K562 (cell line): ENCODE data around the gene SPAG17. TPM values are rescaled to one million over a fixed set of nuclear protein-coding genes. Genes with fewer than 3 reads are reported as not detected.
A peak's percentile ranks its signal among the peaks of the same experiment; 100 is the strongest.

Experiments
- ARID1B ChIP-seq: fragments of 450-650 bp; IDR thresholded peaks from 2 replicates; pipeline ENCODE4 v1.6.1; 2016; ENCODE audit warnings: antibody characterized with exemption, mild to moderate bottlenecking, inconsistent platforms
- C11orf30 ChIP-seq: fragments of 450-650 bp; IDR thresholded peaks from 2 replicates; pipeline ENCODE4 v1.6.1; 2016; ENCODE audit warnings: low read depth, mild to moderate bottlenecking
- CCAR2 ChIP-seq: fragments of 200-400 bp; formaldehyde crosslinking; IDR thresholded peaks from 2 replicates; pipeline ENCODE4 v1.6.1; 2017; ENCODE audit warnings: mild to moderate bottlenecking, low read depth, low read length
- GATA2 ChIP-seq: sonication (generic); formaldehyde crosslinking; IDR thresholded peaks from 2 replicates; pipeline ENCODE4 v1.4.0; 2020; ENCODE audit warnings: mild to moderate bottlenecking, missing genetic modification reagents
- HMBOX1 ChIP-seq: sonication (generic); IDR thresholded peaks from 2 replicates; pipeline ENCODE4 v1.6.1; 2016
- JUN ChIP-seq, 2 experiments: sonication (generic) in 1 of 2; formaldehyde crosslinking in 1 of 2; IDR thresholded peaks; 2 replicates each; pipeline versions ENCODE4 v1.6.1 to v1.8.0; 2012 to 2022; ENCODE audit warnings: borderline replicate concordance in 2 of 2, mild to moderate bottlenecking in 2 of 2, improper control_type of control experiment in 1 of 2, low read depth in 1 of 2, low read length in 1 of 2, missing genetic modification reagents in 1 of 2
- KLF13 ChIP-seq: fragments of 450-650 bp; IDR thresholded peaks from 2 replicates; pipeline ENCODE4 v1.6.1; 2016; ENCODE audit warnings: missing genetic modification characterization, low read depth, mild to moderate bottlenecking, missing compliant biosample characterization, moderate library complexity, borderline replicate concordance
- MTF1 ChIP-seq: fragments of 250-450 bp; sonication (Bioruptor Pico); IDR thresholded peaks from 2 replicates; pipeline ENCODE4 v1.9.0; 2021; ENCODE audit warnings: moderate library complexity, mild to moderate bottlenecking, inconsistent platforms, borderline replicate concordance
- RAD51 ChIP-seq: fragments of 450-650 bp; IDR thresholded peaks from 2 replicates; pipeline ENCODE4 v1.7.1; 2016; ENCODE audit warnings: low read depth, mild to moderate bottlenecking, borderline replicate concordance
- RBM15 ChIP-seq: fragments of 200-400 bp; formaldehyde crosslinking; IDR thresholded peaks from 2 replicates; pipeline ENCODE4 v1.6.1; 2018; ENCODE audit warnings: mild to moderate bottlenecking, low read length, moderate library complexity; ENCODE audit not compliant: insufficient read depth
- RHOXF2B ChIP-seq: fragments of 250-450 bp; sonication (Bioruptor Pico); conservative IDR thresholded peaks from 2 replicates; pipeline ENCODE4 v1.5.1; 2021
- SOX6 ChIP-seq: fragments of 450-650 bp; IDR thresholded peaks from 2 replicates; pipeline ENCODE4 v1.6.1; 2014; ENCODE audit warnings: mild to moderate bottlenecking
- TOE1 ChIP-seq, 2 experiments: fragments of 450-650 bp in 1 of 2; sonication (generic) in 1 of 2; formaldehyde crosslinking in 1 of 2; IDR thresholded peaks; 2 replicates each; pipeline versions ENCODE4 v1.7.1 to v1.8.0; 2016 to 2022; ENCODE audit warnings: borderline replicate concordance in 2 of 2, mild to moderate bottlenecking in 2 of 2, antibody characterized with exemption in 1 of 2, inconsistent platforms in 1 of 2, low read depth in 1 of 2, missing genetic modification reagents in 1 of 2, moderate library complexity in 1 of 2
- XRCC5 ChIP-seq: fragments of 200-400 bp; formaldehyde crosslinking; IDR thresholded peaks from 2 replicates; pipeline ENCODE4 v1.6.1; 2017; ENCODE audit warnings: low read depth, mild to moderate bottlenecking, low read length
- ZBTB5 ChIP-seq: fragments of 450-650 bp; IDR thresholded peaks from 2 replicates; pipeline ENCODE4 v1.6.1; 2017; ENCODE audit warnings: antibody characterized with exemption
- ZNF24 ChIP-seq: fragments of 450-650 bp; IDR thresholded peaks from 2 replicates; pipeline ENCODE4 v1.6.1; 2016
- ZNF561 ChIP-seq: fragments of 450-650 bp; formaldehyde crosslinking; conservative IDR thresholded peaks from 2 replicates; pipeline ENCODE4 v1.4.0; 2020; ENCODE audit warnings: mild to moderate bottlenecking, moderate library complexity
- ZNF764 ChIP-seq: fragments of 250-450 bp; sonication (Bioruptor Pico); IDR thresholded peaks from 2 replicates; pipeline ENCODE4 v1.4.0; 2020; ENCODE audit warnings: low read depth, mild to moderate bottlenecking, moderate library complexity
- ZZZ3 ChIP-seq: fragments of 450-650 bp; IDR thresholded peaks from 2 replicates; pipeline ENCODE4 v1.6.1; 2016; ENCODE audit warnings: antibody characterized with exemption, mild to moderate bottlenecking, moderate library complexity
- polyA plus RNA-seq, 8 experiments: library from polyadenylated mRNA; depleted of rRNA in 4 of 8; stranded (reverse) in 5 of 8; unstranded in 3 of 8; fragments of >200 nt; fragmentation: Nextera tagmentation in 2 of 8; fragmentation: Illumina TruSeq in 1 of 8; extraction: Ambion mirVana in 2 of 8; extraction: Trizol in 1 of 8; gene quantifications; 2 replicates each; pipeline versions ENCODE4 v1.2.1 to v1.2.3, GENCODE V29; 2011 to 2014; ENCODE audit warnings: inconsistent platforms in 1 of 8, missing spikeins in 1 of 8
- total RNA-seq, 7 experiments: library from RNA; depleted of rRNA in 6 of 7; stranded (reverse); fragments of >200 nt in 6 of 7; fragmentation: Illumina TruSeq in 2 of 7; extraction: Trizol in 2 of 7; gene quantifications; 2 replicates each; pipeline versions ENCODE4 v1.2.1 to v1.2.3, GENCODE V29; 2011 to 2021; ENCODE audit warnings: low replicate concordance in 1 of 7
- TF ChIP-seq, protein P1 (sequence below): fragments of 200-400 bp; formaldehyde crosslinking; IDR thresholded peaks from 2 replicates; pipeline ENCODE4 v1.6.1; 2017; ENCODE audit warnings: mild to moderate bottlenecking, low read depth, low read length, moderate library complexity
- TF ChIP-seq, protein P2 (sequence below): sonication (generic); formaldehyde crosslinking; IDR thresholded peaks from 2 replicates; pipeline ENCODE4 v1.8.0; 2022; ENCODE audit warnings: mild to moderate bottlenecking, low read depth, missing genetic modification reagents

SPAG17 gene
- total and polyA plus RNA-seq, 9 of the 15 experiments (the other 6 are each of a cell fraction or from before 2014, with no cell fraction given) = 0.07 to 2.1 (median 1.5) TPM

GRCh38 chr1:117929343-117930172, 255.5 kb downstream of the SPAG17 start, which contains the start of the genes GDAP2 and WDR3 (continued):
- TF ChIP-seq RBM15 = no peak
- TF ChIP-seq, protein P1, sequence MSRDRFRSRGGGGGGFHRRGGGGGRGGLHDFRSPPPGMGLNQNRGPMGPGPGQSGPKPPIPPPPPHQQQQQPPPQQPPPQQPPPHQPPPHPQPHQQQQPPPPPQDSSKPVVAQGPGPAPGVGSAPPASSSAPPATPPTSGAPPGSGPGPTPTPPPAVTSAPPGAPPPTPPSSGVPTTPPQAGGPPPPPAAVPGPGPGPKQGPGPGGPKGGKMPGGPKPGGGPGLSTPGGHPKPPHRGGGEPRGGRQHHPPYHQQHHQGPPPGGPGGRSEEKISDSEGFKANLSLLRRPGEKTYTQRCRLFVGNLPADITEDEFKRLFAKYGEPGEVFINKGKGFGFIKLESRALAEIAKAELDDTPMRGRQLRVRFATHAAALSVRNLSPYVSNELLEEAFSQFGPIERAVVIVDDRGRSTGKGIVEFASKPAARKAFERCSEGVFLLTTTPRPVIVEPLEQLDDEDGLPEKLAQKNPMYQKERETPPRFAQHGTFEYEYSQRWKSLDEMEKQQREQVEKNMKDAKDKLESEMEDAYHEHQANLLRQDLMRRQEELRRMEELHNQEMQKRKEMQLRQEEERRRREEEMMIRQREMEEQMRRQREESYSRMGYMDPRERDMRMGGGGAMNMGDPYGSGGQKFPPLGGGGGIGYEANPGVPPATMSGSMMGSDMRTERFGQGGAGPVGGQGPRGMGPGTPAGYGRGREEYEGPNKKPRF = no peak
- peak; percentile 85 for TF ChIP-seq C11orf30
- TF ChIP-seq HMBOX1 = no peak
- no peak for TF ChIP-seq SOX6
- TF ChIP-seq RHOXF2B = no peak
- TF ChIP-seq RAD51 = no peak
- no peak for TF ChIP-seq ZZZ3
- TF ChIP-seq GATA2 (CRISPR knock-in tag) = no peak
- TF ChIP-seq ZNF764 = no peak
- TF ChIP-seq MTF1 (CRISPR knock-in tag) = no peak
- TF ChIP-seq ZNF24 = no peak
- peak; percentile 73; the same call in 1 of the 2 replicates for TF ChIP-seq JUN (IDR thresholded peaks at IDR 0.05; ENCODE audit: borderline replicate concordance, low read depth, low read length)
- no peak for TF ChIP-seq JUN (CRISPR knock-in tag; IDR thresholded peaks at IDR 0.05; ENCODE audit: borderline replicate concordance)
- TF ChIP-seq ZNF561 (CRISPR knock-in tag) = no peak
- TF ChIP-seq XRCC5 = no peak
- 0 out of 2 replicates have a peak, but pooled peaks have one; percentile 3 for TF ChIP-seq ARID1B
- TF ChIP-seq, protein P2, sequence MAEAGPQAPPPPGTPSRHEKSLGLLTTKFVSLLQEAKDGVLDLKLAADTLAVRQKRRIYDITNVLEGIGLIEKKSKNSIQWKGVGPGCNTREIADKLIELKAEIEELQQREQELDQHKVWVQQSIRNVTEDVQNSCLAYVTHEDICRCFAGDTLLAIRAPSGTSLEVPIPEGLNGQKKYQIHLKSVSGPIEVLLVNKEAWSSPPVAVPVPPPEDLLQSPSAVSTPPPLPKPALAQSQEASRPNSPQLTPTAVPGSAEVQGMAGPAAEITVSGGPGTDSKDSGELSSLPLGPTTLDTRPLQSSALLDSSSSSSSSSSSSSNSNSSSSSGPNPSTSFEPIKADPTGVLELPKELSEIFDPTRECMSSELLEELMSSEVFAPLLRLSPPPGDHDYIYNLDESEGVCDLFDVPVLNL (CRISPR knock-in tag) = no peak
- 0 out of 2 replicates have a peak, but pooled peaks have one; percentile 41 for TF ChIP-seq KLF13 (tag)
- TF ChIP-seq TOE1 (IDR thresholded peaks at IDR 0.05; ENCODE audit: borderline replicate concordance) = no peak
- no peak for TF ChIP-seq TOE1 (CRISPR knock-in tag; IDR thresholded peaks at IDR 0.05; ENCODE audit: borderline replicate concordance, low read depth)
- no peak for TF ChIP-seq CCAR2
- no peak for TF ChIP-seq ZBTB5
